OCI-LY3 (cell line): ENCODE measurements around the gene GLB1L.
A peak's percentile ranks its signal among the peaks of the same experiment; 100 is the strongest.

ENCODE experiments used
- H2AFZ ChIP-seq: fragments of 200-600, 300-600 bp; shearing (Covaris generic); 2 replicates; pipeline ENCODE4 v1.6.0; 2014; ENCODE audit warnings: antibody characterized with exemption, low read depth, low read length
- H3K27ac ChIP-seq: fragments of 200-600, 300-600 bp; sonication (generic); 2 replicates; pipeline ENCODE4 v1.5.1; 2014; ENCODE audit warnings: mild to moderate bottlenecking, low read length, moderate library complexity, mixed read lengths
- H3K27me3 ChIP-seq: fragments of 200-600, 300-600 bp; sonication (generic); 2 replicates; pipeline ENCODE4 v1.6.1; 2014; ENCODE audit warnings: low read depth, low read length, mixed read lengths
- H3K36me3 ChIP-seq: fragments of 200-600, 300-600 bp; sonication (generic); replicated peaks from 2 replicates; pipeline ENCODE3; 2014; ENCODE audit warnings: low read depth, low read length, mixed read lengths
- H3K4me1 ChIP-seq: fragments of 300-600, 200-600 bp; sonication (generic); 2 replicates; pipeline ENCODE4 v1.6.1; 2014; ENCODE audit warnings: low read length, mixed read lengths
- H3K4me2 ChIP-seq: fragments of 200-600, 300-600 bp; sonication (generic); 2 replicates; pipeline ENCODE4 v1.6.1; 2014; ENCODE audit warnings: low read length, mixed read lengths
- H3K4me3 ChIP-seq: fragments of 300-600, 200-600 bp; sonication (generic); 2 replicates; pipeline ENCODE4 v1.5.1; 2014; ENCODE audit warnings: antibody characterized with exemption, mild to moderate bottlenecking, low read length, moderate library complexity
- H3K79me2 ChIP-seq: fragments of 300-600, 200-600 bp; shearing (Covaris generic); 2 replicates; pipeline ENCODE4 v1.6.1; 2014; ENCODE audit warnings: mild to moderate bottlenecking, low read length, mixed read lengths
- H3K9ac ChIP-seq: fragments of 300-600, 200-600 bp; shearing (Covaris generic); 2 replicates; pipeline ENCODE4 v1.6.0; 2014; ENCODE audit warnings: mild to moderate bottlenecking, low read length, moderate library complexity
- H3K9me3 ChIP-seq: fragments of 200-600, 300-600 bp; shearing (Covaris generic); 2 replicates; pipeline ENCODE4 v1.6.1; 2014; ENCODE audit warnings: low read length, mixed read lengths; ENCODE audit not compliant: insufficient read depth
- H4K20me1 ChIP-seq: fragments of 200-600, 300-600 bp; sonication (generic); 2 replicates; pipeline ENCODE4 v1.6.1; 2016; ENCODE audit warnings: low read length, mixed read lengths; ENCODE audit not compliant: insufficient read depth
- EZH2phosphoT487 ChIP-seq: fragments of 200-600 bp; shearing (Covaris generic); IDR thresholded peaks from 2 replicates; pipeline ENCODE4 v1.6.1; 2018; ENCODE audit warnings: antibody characterized with exemption, mixed run types, low read depth
- TF ChIP-seq, protein P1 (sequence below): fragments of 200-600, 300-600 bp; sonication (generic); IDR thresholded peaks from 2 replicates; pipeline ENCODE4 v1.5.1; 2014; ENCODE audit warnings: antibody characterized with exemption, low read length, low read depth

The GLB1L gene

GRCh38 chr2:219252570-219252899 lies 7.3 kb upstream of the GLB1L start:
- Histone ChIP-seq H3K27me3 (no peaks in the 10 kb centered on the region; the same call in 1 of the 2 replicates), H3K79me2 (peaks cover 26% of the 10 kb centered on the region), H4K20me1 (no peaks in the 10 kb centered on the region), H3K4me1 (peaks cover 39% of the 10 kb centered on the region), H3K36me3 (peaks cover 18% of the 10 kb centered on the region), H2AFZ (no peak overlapping the region; the same call in 1 of the 2 replicates), H3K9me3 (no peaks in the 10 kb centered on the region), H3K27ac (peak overlapping the region; percentile 46), H3K4me3 (peak overlapping the region; percentile 96), H3K4me2 (peak overlapping the region; percentile 77), H3K9ac (peak overlapping the region; percentile 94)
- TF ChIP-seq, protein P1, sequence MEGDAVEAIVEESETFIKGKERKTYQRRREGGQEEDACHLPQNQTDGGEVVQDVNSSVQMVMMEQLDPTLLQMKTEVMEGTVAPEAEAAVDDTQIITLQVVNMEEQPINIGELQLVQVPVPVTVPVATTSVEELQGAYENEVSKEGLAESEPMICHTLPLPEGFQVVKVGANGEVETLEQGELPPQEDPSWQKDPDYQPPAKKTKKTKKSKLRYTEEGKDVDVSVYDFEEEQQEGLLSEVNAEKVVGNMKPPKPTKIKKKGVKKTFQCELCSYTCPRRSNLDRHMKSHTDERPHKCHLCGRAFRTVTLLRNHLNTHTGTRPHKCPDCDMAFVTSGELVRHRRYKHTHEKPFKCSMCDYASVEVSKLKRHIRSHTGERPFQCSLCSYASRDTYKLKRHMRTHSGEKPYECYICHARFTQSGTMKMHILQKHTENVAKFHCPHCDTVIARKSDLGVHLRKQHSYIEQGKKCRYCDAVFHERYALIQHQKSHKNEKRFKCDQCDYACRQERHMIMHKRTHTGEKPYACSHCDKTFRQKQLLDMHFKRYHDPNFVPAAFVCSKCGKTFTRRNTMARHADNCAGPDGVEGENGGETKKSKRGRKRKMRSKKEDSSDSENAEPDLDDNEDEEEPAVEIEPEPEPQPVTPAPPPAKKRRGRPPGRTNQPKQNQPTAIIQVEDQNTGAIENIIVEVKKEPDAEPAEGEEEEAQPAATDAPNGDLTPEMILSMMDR: no peak
- no peak for TF ChIP-seq EZH2phosphoT487

GRCh38 chr2:219252084-219252483 lies 6.8 kb upstream of the GLB1L start:
- H3K9me3 ChIP-seq: no peaks in the 10 kb centered on the region
- H3K36me3 ChIP-seq: peaks cover 18% of the 10 kb centered on the region
- no peak for TF ChIP-seq EZH2phosphoT487
- TF ChIP-seq, protein P1: no peak
- H2AFZ ChIP-seq: no peak overlapping the region
- no peak overlapping the region for H3K27ac ChIP-seq
- no peaks in the 10 kb centered on the region for H4K20me1 ChIP-seq
- H3K79me2 ChIP-seq: peaks cover 26% of the 10 kb centered on the region
- peak overlapping the region; percentile 94 for H3K9ac ChIP-seq
- H3K27me3 ChIP-seq: no peaks in the 10 kb centered on the region; the same call in 1 of the 2 replicates
- peak overlapping the region; percentile 96 for H3K4me3 ChIP-seq
- H3K4me1 ChIP-seq: peaks cover 40% of the 10 kb centered on the region
- peak overlapping the region; percentile 77 for H3K4me2 ChIP-seq

GRCh38 chr2:219251656-219252055 lies 6.4 kb upstream of the GLB1L start:
- Histone ChIP-seq H3K4me3 (no peak overlapping the region), H3K9me3 (no peaks in the 10 kb centered on the region), H2AFZ (no peak overlapping the region), H3K9ac (no peak overlapping the region), H4K20me1 (no peaks in the 10 kb centered on the region), H3K79me2 (peaks cover 26% of the 10 kb centered on the region), H3K36me3 (peaks cover 18% of the 10 kb centered on the region), H3K27ac (no peak overlapping the region), H3K4me1 (peaks cover 40% of the 10 kb centered on the region), H3K27me3 (no peaks in the 10 kb centered on the region; the same call in 1 of the 2 replicates), H3K4me2 (peak overlapping the region; percentile 77; the same call in 1 of the 2 replicates)
- TF ChIP-seq, protein P1: no peak
- TF ChIP-seq EZH2phosphoT487: no peak

DNA sequence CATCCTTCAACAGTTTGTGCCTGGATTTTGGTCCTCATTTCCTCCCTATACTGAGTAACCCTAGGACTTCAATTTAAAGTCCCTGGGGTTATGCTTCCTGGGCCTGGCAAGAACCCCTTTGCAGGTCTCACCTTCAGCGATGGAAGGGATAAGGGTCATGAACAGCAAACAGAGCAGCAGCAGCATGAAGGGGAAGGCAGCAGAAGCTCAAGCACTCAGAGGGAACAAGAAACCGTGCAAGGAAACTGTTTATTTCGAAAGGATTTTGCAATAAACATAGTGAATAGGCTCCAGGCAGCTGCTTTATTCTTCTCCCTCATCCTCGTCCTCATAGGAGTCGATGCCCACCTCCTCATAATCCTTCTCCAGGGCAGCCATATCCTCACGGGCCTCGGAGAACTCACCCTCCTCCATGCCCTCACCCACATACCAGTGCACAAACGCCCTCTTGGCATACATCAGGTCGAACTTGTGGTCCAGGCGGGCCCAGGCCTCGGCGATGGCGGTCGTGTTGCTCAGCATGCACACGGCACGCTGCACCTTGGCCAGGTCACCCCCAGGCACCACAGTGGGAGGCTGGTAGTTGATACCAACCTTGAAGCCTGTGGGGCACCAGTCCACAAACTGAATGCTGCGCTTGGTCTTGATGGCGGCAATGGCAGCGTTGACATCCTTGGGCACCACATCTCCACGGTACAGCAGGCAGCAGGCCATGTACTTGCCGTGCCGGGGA lies 5.0 kb upstream of the GLB1L start:
- Histone ChIP-seq H3K4me1 (peaks cover 45% of the 10 kb centered on the region), H3K4me3 (0 out of 2 replicates have a peak overlapping the region, but pooled peaks have one; percentile 70), H3K27ac (peak overlapping the region; percentile 94), H3K9ac (peak overlapping the region; percentile 62), H4K20me1 (no peaks in the 10 kb centered on the region), H2AFZ (no peak overlapping the region), H3K27me3 (no peaks in the 10 kb centered on the region), H3K36me3 (peaks cover 18% of the 10 kb centered on the region), H3K79me2 (peaks cover 38% of the 10 kb centered on the region), H3K9me3 (no peaks in the 10 kb centered on the region), H3K4me2 (peak overlapping the region; percentile 94)
- TF ChIP-seq, protein P1: no peak
- TF ChIP-seq EZH2phosphoT487: no peak
